Measurements from ENCODE around the gene MS4A12. TPM values are rescaled to one million over a fixed set of nuclear protein-coding genes. Genes with fewer than 3 reads are reported as not detected.

Gene MS4A12
- total RNA-seq, 1 donor from 2014 or later: not detected

DNA sequence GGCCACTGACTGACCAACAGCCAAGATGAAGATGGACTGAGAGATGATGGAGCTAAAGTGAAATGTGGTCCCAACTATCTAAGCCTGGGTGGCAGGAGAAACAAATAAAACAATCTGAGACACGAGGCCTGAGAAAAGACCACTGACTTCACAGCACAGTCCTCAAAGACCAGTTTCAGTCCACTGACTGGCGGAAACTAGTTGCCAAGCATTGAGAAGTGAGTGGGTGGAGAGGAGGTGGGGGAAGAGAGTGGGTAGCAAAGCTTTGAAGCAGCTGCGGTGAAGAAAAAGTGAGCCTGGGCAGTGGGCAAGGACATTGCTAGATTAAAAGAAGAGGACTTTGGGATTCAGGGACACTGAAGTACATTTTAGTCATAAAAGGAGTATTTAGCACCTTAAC is 35.0 kb upstream of the MS4A12 start:
- H3K27me3 Mint-ChIP-seq: peaks cover 8% of the 10 kb centered on the region
- H3K27ac Mint-ChIP-seq: no peak overlapping the region
- H3K36me3 Mint-ChIP-seq (ENCODE audit: insufficient read depth): no peaks in the 10 kb centered on the region
- no peaks in the 10 kb centered on the region for H3K9me3 Mint-ChIP-seq (ENCODE audit: low read depth)
- no peaks in the 10 kb centered on the region for H3K4me1 Mint-ChIP-seq (ENCODE audit: low read depth)
- TF ChIP-seq CTCF (IDR thresholded peaks at IDR 0.05; ENCODE audit: unreplicated experiment): no peak
- no peak for DNase-seq (ENCODE audit: low spot score, unreplicated experiment)
- H3K4me3 Mint-ChIP-seq (ENCODE audit: low read depth): no peak overlapping the region

DNA sequence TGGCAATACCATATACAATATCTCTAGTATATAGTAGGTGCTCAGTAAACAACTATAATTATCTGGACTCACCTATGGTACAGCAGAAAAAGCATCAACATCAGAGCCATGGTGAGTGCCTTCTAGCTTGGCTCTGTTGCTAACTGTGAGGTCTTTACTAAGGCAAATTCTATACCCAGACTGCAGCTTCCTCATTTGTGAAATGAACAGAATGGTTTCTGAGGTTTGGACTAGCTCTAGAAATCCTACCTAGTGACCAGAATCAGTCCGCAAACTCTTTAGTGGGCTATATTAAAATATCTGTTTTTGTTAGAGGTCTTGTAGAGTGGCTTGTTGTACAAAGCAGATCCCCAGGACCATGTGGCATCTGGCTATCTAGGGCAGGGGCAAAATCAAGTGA is 33.2 kb upstream of the MS4A12 start:
- no peak overlapping the region for H3K4me3 Mint-ChIP-seq (ENCODE audit: low read depth)
- H3K9me3 Mint-ChIP-seq (ENCODE audit: low read depth): no peaks in the 10 kb centered on the region
- TF ChIP-seq CTCF (IDR thresholded peaks at IDR 0.05; ENCODE audit: unreplicated experiment): no peak
- no peaks in the 10 kb centered on the region for H3K4me1 Mint-ChIP-seq (ENCODE audit: low read depth)
- H3K36me3 Mint-ChIP-seq (ENCODE audit: insufficient read depth): no peaks in the 10 kb centered on the region
- H3K27me3 Mint-ChIP-seq: peaks cover 11% of the 10 kb centered on the region
- no peak for DNase-seq (ENCODE audit: low spot score, unreplicated experiment)
- H3K27ac Mint-ChIP-seq: no peak overlapping the region

DNA sequence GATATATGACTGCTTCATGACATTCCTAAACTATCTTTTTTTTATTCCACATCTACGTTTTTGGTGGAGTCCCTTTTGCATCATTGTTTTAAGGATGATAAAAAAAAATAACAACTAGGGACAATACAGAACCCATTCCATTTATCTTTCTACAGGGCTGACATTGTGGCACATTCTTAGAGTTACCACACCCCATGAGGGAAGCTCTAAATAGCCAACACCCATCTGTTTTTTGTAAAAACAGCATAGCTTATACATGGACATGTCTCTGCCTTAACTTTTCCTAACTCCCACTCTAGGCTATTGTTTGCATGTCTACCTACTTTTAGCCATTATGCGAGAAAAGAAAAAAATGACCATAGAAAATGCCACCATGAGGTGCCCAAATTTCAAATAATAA is 23.7 kb upstream of the MS4A12 start:
- no peak overlapping the region for H3K4me3 Mint-ChIP-seq (ENCODE audit: low read depth)
- no peak overlapping the region for H3K27ac Mint-ChIP-seq
- TF ChIP-seq CTCF (IDR thresholded peaks at IDR 0.05; ENCODE audit: unreplicated experiment): no peak

DNA sequence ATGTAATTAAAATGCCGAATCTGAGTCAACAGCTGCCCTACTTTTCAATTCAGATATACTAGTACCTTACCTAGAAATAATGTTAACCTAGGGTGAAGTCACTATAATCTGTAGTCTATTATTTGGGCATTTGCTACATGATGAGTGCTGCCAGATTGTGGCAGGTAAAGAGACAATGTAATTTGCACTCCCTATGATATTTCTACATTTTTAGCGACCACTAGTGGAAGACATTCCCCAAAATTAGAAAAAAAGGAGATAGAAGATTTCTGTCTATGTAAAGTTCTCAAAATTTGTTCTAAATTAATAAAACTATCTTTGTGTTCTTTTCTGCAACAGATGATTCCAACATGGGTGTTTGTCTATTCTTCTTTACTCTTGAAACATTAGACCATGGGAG is 22.9 kb upstream of the MS4A12 start:
- no peak for TF ChIP-seq CTCF (IDR thresholded peaks at IDR 0.05; ENCODE audit: unreplicated experiment)
- peaks cover 3% of the 10 kb centered on the region for H3K4me1 Mint-ChIP-seq (ENCODE audit: low read depth)
- H3K9me3 Mint-ChIP-seq (ENCODE audit: low read depth): no peaks in the 10 kb centered on the region
- no peak overlapping the region for H3K27ac Mint-ChIP-seq
- H3K36me3 Mint-ChIP-seq (ENCODE audit: insufficient read depth): no peaks in the 10 kb centered on the region
- peaks cover 2% of the 10 kb centered on the region for H3K27me3 Mint-ChIP-seq
- no peak for DNase-seq (ENCODE audit: low spot score, unreplicated experiment)
- H3K4me3 Mint-ChIP-seq (ENCODE audit: low read depth): no peak overlapping the region

More for the DNA sequence above, 23.7 kb upstream of the MS4A12 start:
- Mint-ChIP-seq H3K27me3 (peaks cover 8% of the 10 kb centered on the region), H3K4me1 (ENCODE audit: low read depth) (peaks cover 3% of the 10 kb centered on the region), H3K9me3 (ENCODE audit: low read depth) (no peaks in the 10 kb centered on the region), H3K36me3 (ENCODE audit: insufficient read depth) (no peaks in the 10 kb centered on the region)
- DNase-seq (ENCODE audit: low spot score, unreplicated experiment): no peak

DNA sequence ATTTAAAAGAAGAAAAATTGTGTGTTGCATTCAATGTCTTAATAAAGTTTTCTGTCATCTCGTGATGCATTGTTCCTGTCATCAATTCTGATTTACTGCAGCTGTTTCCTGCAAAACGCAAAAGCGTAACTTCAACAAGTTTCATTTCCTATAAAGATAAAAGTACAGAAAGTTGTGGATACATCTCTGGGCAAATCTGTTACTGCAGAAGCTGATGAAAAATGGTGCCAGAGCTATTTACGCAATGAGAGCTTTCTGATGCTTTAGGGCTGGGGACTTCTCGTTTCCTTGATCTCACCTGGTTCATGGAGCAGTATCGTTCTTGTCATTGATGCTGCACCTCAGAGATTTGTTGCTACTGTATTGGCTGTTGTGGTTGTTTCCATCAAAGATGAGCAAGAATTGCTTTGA is 15.5 kb upstream of the MS4A12 start:
- DNase-seq (ENCODE audit: low spot score, unreplicated experiment): no peak
- H3K27me3 Mint-ChIP-seq: peaks cover 8% of the 10 kb centered on the region
- H3K9me3 Mint-ChIP-seq (ENCODE audit: low read depth): no peaks in the 10 kb centered on the region
- TF ChIP-seq CTCF (IDR thresholded peaks at IDR 0.05; ENCODE audit: unreplicated experiment): no peak
- no peaks in the 10 kb centered on the region for H3K36me3 Mint-ChIP-seq (ENCODE audit: insufficient read depth)
- H3K27ac Mint-ChIP-seq: no peak overlapping the region
- H3K4me1 Mint-ChIP-seq (ENCODE audit: low read depth): no peaks in the 10 kb centered on the region
- H3K4me3 Mint-ChIP-seq (ENCODE audit: low read depth): no peak overlapping the region
